ENCODE measurements around the gene CDCA7.

The CDCA7 gene

GRCh38 chr2:173387079-173387478 is 32.4 kb downstream of the CDCA7 start:
- Histone ChIP-seq H3K27me3 (ENCODE audit: insufficient read depth, low read length, poor library complexity, severe bottlenecking) (no peaks in the 10 kb centered on the region), H3K79me2 (ENCODE audit: insufficient read depth, low read length) (no peaks in the 10 kb centered on the region), H3K36me3 (ENCODE audit: insufficient read depth, low read length) (no peaks in the 10 kb centered on the region), H4K20me1 (ENCODE audit: insufficient read depth, low read length, poor library complexity, severe bottlenecking) (no peaks in the 10 kb centered on the region), H2AFZ (ENCODE audit: low read length) (no peak overlapping the region), H3K9me3 (ENCODE audit: insufficient read depth, low read depth, low read length) (no peaks in the 10 kb centered on the region), H3K4me2 (ENCODE audit: low read depth, low read length, poor library complexity, severe bottlenecking) (no peak overlapping the region), H3K9me2 (replicated peaks; ENCODE audit: low read depth, low read length) (no peaks in the 10 kb centered on the region), H3F3A (ENCODE audit: low read depth) (no peaks in the 10 kb centered on the region), H3K9ac (ENCODE audit: low read depth, low read length, poor library complexity, severe bottlenecking) (no peak overlapping the region), H3K4me1 (ENCODE audit: insufficient read depth, low read length, poor library complexity, severe bottlenecking) (no peaks in the 10 kb centered on the region), H3K4me3 (ENCODE audit: low read length, poor library complexity, severe bottlenecking) (no peak overlapping the region)
- no peak for TF ChIP-seq EZH2phosphoT487 (IDR thresholded peaks at IDR 0.05; ENCODE audit: borderline replicate concordance)
- no peak for TF ChIP-seq CTCF (conservative IDR thresholded peaks at IDR 0.05; ENCODE audit: low read length)

- no peak for TF ChIP-seq CTCF (conservative IDR thresholded peaks at IDR 0.05; ENCODE audit: low read length)
- no peak for TF ChIP-seq EZH2phosphoT487 (IDR thresholded peaks at IDR 0.05; ENCODE audit: borderline replicate concordance)
- no peak overlapping the region for H3K4me2 ChIP-seq (ENCODE audit: low read depth, low read length, poor library complexity, severe bottlenecking)
- H2AFZ ChIP-seq (ENCODE audit: low read length) = no peak overlapping the region
- H3K9me3 ChIP-seq (ENCODE audit: insufficient read depth, low read depth, low read length) = no peaks in the 10 kb centered on the region
- no peaks in the 10 kb centered on the region for H3K9me2 ChIP-seq (replicated peaks; ENCODE audit: low read depth, low read length)
- no peak overlapping the region for H3K4me3 ChIP-seq (ENCODE audit: low read length, poor library complexity, severe bottlenecking)
- H3K9ac ChIP-seq (ENCODE audit: low read depth, low read length, poor library complexity, severe bottlenecking) = no peak overlapping the region
- no peaks in the 10 kb centered on the region for H3K36me3 ChIP-seq (ENCODE audit: insufficient read depth, low read length)
- no peaks in the 10 kb centered on the region for H3K27me3 ChIP-seq (ENCODE audit: insufficient read depth, low read length, poor library complexity, severe bottlenecking)
- H3F3A ChIP-seq (ENCODE audit: low read depth) = no peaks in the 10 kb centered on the region
- H3K4me1 ChIP-seq (ENCODE audit: insufficient read depth, low read length, poor library complexity, severe bottlenecking) = no peaks in the 10 kb centered on the region
- H4K20me1 ChIP-seq (ENCODE audit: insufficient read depth, low read length, poor library complexity, severe bottlenecking) = no peaks in the 10 kb centered on the region
- no peaks in the 10 kb centered on the region for H3K79me2 ChIP-seq (ENCODE audit: insufficient read depth, low read length)
Observed at GRCh38 chr2:173387660-173388059, 33.0 kb downstream of the CDCA7 start.

- Histone ChIP-seq H3K4me3 (ENCODE audit: low read length, poor library complexity, severe bottlenecking) (no peak overlapping the region), H3K4me2 (ENCODE audit: low read depth, low read length, poor library complexity, severe bottlenecking) (no peak overlapping the region), H3F3A (ENCODE audit: low read depth) (no peaks in the 10 kb centered on the region), H3K4me1 (ENCODE audit: insufficient read depth, low read length, poor library complexity, severe bottlenecking) (no peaks in the 10 kb centered on the region), H3K79me2 (ENCODE audit: insufficient read depth, low read length) (no peaks in the 10 kb centered on the region), H2AFZ (ENCODE audit: low read length) (no peak overlapping the region), H3K36me3 (ENCODE audit: insufficient read depth, low read length) (no peaks in the 10 kb centered on the region), H3K9ac (ENCODE audit: low read depth, low read length, poor library complexity, severe bottlenecking) (no peak overlapping the region), H4K20me1 (ENCODE audit: insufficient read depth, low read length, poor library complexity, severe bottlenecking) (no peaks in the 10 kb centered on the region), H3K9me2 (replicated peaks; ENCODE audit: low read depth, low read length) (no peaks in the 10 kb centered on the region), H3K27me3 (ENCODE audit: insufficient read depth, low read length, poor library complexity, severe bottlenecking) (no peaks in the 10 kb centered on the region), H3K9me3 (ENCODE audit: insufficient read depth, low read depth, low read length) (no peaks in the 10 kb centered on the region)
- TF ChIP-seq EZH2phosphoT487 (IDR thresholded peaks at IDR 0.05; ENCODE audit: borderline replicate concordance) (no peak), CTCF (conservative IDR thresholded peaks at IDR 0.05; ENCODE audit: low read length) (no peak)
Observed at GRCh38 chr2:173388795-173389194, 34.1 kb downstream of the CDCA7 start.

Measured in Loucy (cell line).